NCI-H510A treated with DMSO at 0.1 percent for 48 hours (cell line): ENCODE data around the gene PRKN.
"Not testable (repeated sequence)": the region's sequence is repeated elsewhere in the genome, so short reads cannot be mapped to it uniquely, and the experiment has no call there.

Source experiments
- DNase-seq: peaks from one replicate; lab custom pipeline; 2025; lab: John Stamatoyannopoulos, UW

The PRKN gene

GRCh38 chr6:161838306-161839035 lies 889.1 kb downstream of the PRKN start:
- DNase-seq: no peak

- no peak for DNase-seq
These were observed 889.7 kb downstream of the PRKN start for GRCh38 chr6:161837854-161838253.

- DNase-seq: no peak
These were observed 890.2 kb downstream of the PRKN start for GRCh38 chr6:161837449-161837735.

- no peak for DNase-seq
These were observed 890.7 kb downstream of the PRKN start for GRCh38 chr6:161836643-161837448.

- DNase-seq: no peak
These were observed 891.9 kb downstream of the PRKN start for GRCh38 chr6:161835500-161836215.

- DNase-seq: no peak
These were observed 893.1 kb downstream of the PRKN start for GRCh38 chr6:161834426-161834825.

GRCh38 chr6:161833099-161833860 lies 894.3 kb downstream of the PRKN start:
- no peak for DNase-seq

GRCh38 chr6:161832622-161833021 lies 894.9 kb downstream of the PRKN start:
- no peak for DNase-seq

GRCh38 chr6:161830866-161831616 lies 896.5 kb downstream of the PRKN start:
- no peak for DNase-seq

GRCh38 chr6:161829291-161829729 lies 898.3 kb downstream of the PRKN start:
- DNase-seq: no peak

- no peak for DNase-seq
These were observed 899.2 kb downstream of the PRKN start for GRCh38 chr6:161828355-161828754.

- no peak for DNase-seq
These were observed 901.1 kb downstream of the PRKN start for GRCh38 chr6:161826512-161826911.

- DNase-seq: not testable (repeated sequence)
These were observed 905.4 kb downstream of the PRKN start for GRCh38 chr6:161822204-161822603.

GRCh38 chr6:161817881-161818280 lies 909.7 kb downstream of the PRKN start:
- no peak for DNase-seq

GRCh38 chr6:161815965-161816364 lies 911.6 kb downstream of the PRKN start:
- no peak for DNase-seq

GRCh38 chr6:161813156-161813555 lies 914.4 kb downstream of the PRKN start:
- DNase-seq: no peak

- DNase-seq: no peak
These were observed 917.6 kb downstream of the PRKN start for GRCh38 chr6:161809971-161810370.

GRCh38 chr6:161804838-161805237 lies 922.7 kb downstream of the PRKN start:
- no peak for DNase-seq

- DNase-seq: no peak
These were observed 924.4 kb downstream of the PRKN start for GRCh38 chr6:161803131-161803530.

- DNase-seq: no peak
These were observed 925.3 kb downstream of the PRKN start for GRCh38 chr6:161802231-161802630.

- DNase-seq: no peak
These were observed 928.6 kb downstream of the PRKN start for GRCh38 chr6:161798844-161799394.
